ENCODE data around the gene RHBDL1.

RHBDL1 gene

DNA sequence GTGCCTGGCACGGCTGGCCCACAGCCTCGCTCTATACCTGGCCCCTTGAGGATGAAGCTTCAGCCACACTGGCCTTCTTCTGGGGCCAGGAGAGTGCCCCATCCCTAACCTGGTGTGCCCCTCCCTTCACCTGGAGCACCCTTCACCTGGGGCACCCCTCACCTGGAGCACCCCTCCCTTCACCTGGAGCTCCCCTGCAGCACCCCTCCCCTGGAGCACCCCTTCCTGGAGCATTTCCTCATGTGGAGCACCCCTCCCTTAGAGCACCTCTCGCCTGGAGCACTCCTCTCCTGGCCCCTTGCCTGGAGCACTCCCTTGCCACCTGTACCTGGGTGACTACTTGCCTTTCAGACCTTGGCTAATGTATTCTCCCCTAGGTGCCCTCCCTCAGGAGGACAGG, 32.5 kb downstream of the RHBDL1 start:
- no peak for DNase-seq

DNA sequence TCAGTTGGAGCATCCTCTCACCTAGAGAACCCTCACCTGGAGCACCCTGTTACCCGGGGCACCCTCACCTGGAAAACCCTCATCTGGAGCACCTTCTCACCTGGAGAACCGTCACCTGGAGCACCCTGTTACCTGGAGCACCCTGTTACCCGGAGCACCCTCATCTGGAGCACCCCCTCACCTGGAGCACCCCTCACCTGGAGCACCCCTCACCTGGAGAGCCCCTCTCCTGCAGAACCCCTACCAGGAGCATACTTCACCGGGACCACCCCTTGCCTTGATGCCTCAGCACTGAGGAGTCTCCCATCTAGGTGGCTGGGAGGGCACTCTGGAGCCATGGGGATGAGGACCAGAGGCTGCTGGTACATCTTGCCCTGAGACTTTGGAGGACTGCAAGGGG, 33.5 kb downstream of the RHBDL1 start:
- no peak for DNase-seq

DNA sequence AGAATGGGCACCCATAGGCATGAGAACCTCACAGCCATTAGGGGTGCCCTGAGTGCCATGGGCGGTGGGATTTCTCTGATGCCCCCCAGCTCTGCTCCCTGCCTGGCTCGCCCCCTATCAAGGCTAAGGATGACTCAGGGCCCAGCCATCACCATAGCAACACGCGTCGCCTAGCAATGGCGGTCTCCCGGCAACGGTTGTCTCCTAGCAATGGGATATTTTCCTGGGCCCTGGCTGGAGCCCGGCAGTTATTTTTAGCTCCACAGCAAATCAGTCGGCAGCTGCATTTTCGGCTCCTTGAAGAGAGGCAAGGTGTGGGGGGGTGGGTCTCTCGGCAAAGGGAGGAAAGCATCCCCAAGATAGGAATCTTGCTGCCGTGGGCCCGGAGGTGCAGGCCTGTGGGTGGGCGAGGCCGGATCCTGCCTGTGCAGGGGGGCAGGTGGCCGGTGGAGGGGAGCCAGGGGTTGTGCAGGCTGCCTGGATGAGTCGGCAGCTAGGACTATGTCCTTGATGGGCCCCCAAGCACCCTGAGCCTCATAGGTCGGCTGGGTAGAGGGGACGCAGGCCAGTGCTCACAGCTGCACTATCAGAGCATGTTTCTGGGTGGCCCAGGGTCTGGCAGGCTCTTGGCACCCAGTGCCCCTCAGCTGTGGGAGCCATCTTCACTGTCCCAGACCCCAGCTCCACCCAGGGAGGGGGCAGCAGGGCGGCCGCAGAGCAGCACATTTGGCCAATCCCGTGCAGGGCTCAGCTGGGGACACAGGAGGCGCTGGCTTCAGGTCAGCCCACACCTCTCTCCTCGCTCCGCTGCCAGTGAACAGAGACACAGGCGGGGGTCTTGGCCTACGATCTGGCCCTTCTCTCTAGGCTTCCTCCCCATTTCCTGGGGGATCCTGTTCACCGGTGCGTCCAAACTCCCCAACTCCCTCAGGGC, 34.4 kb downstream of the RHBDL1 start:
- DNase-seq, result peak; percentile 71

DNA sequence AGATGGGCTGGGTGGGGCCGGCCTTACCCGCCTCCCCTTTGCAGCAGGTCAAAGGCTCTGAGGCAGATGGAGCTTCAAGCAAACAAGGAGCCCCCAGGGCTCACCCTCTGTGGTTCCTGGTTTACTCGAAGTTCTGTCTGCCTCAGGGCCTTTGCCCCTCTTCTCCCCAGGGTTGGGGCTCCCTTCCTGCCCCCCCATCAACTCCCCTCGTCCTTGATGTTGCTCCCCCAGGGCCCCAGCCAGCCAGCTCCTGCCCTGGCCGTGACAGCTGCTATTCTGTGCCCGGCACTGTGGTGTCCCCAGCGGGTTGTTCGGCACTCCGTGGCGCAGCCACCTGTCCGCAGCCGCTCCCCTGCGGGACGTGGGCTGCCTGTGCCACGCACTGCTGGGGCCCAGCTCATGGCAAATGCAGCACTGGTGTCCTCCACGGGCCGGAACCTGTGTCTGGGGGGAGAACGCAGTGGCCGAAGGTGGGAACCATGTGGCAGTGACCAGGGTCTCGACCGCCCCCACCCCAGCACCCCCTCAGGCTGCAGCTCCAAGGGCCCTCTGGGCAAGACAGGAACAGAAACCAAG, 35.1 kb downstream of the RHBDL1 start:
- DNase-seq, result peak; percentile 22

DNA sequence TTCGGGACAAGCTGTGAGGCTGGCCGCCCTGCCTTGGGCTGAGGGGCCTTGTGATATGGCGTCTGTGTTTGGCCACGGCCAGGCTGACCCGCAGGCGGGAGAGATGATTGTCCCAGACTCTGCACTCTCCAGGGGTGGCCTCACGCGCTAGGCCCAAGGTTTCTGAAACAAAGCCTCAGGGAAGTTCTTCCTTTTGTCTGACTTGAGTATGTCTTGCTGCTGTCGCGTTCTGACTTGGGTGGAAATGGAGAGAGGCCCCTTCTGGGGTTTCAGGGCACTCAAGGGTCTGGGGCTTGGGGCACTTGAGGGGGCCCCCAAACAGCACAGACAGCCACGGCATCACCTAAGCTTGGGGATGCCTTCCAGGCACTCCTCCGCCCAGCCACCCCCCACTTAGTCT, 35.6 kb downstream of the RHBDL1 start:
- no peak for DNase-seq

DNA sequence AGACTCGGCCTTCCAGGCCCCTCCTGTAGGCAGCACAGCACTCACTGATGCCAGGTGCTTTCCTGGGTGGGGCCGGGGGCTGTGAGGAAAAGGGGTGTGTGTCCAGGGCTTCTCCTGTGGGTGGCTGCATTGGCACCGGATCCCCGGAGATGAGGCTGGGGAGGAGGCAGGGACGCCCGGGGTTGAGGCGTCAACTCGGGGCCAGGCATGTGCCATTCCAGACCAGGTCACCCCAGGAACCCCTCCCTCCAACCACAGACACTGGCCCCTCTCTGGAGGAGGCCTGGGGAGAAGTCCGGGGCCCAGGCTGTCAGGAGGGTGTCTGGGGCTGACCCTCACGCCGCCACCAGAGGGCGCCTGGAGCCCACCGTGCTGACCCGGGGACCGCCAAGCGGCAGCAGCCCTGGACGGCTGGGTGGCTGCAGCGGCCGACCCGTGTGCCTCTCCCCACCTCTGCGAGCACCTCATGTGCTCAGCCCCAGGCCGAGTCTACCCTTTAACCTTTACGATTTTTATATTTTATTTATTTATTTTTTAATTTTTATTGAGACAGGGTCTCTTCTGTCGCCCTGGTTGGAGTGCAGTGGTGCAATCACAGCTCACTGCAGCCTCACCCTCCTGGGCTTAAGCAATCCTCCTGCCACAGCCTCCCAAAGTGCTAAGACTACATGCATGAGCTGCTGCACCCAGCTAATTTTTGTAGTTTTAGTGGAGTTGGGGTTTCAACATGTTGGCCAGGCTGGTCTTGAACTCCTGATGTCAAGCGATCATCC, 36.3 kb downstream of the RHBDL1 start:
- DNase-seq, result peak; percentile 85

DNA sequence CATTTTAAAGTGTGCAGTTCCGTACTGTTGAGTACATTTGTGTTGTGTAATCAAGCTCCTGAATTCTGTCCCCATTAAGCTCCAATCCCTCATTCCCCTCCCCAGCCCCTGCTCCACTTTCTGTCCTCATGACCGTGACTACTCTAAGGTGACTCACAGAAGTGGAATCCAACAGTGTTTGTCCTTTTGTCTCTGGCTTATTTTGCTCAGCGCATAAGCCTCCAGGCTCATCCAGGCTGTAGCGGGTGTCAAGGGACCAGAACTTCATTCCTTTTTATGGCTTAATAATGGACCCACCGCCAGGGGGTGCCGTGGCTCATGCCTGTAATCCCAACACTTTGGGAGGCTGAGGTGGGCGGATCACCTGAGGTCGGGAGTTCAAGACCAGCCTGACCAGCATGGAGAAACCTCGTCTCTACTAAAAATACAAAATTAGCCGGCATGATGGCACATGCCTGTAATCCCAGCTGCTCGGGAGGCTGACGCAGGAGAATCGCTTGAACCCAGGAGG, 37.3 kb downstream of the RHBDL1 start:
- peak; percentile 75 for DNase-seq

DNA sequence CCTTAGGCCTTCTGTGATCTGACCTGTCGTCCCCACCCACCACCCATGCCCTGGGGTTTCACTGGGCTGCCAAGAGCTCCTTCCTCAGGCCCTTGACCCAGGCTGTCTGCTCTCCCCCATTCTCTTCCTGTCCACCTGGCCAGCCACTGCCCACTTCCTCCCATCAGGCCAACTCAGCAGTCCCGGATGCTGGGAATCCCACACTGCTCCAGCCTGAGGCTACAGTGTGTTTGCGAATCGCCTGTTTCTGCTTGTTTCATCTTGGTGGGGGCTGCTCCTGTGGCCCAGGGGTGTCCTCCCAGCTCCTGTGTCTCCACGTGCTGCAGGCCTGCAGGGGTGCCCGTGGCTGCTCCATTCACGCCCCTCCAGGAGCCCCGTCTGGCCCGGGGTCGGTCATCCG, 38.6 kb downstream of the RHBDL1 start:
- no peak for DNase-seq

DNA sequence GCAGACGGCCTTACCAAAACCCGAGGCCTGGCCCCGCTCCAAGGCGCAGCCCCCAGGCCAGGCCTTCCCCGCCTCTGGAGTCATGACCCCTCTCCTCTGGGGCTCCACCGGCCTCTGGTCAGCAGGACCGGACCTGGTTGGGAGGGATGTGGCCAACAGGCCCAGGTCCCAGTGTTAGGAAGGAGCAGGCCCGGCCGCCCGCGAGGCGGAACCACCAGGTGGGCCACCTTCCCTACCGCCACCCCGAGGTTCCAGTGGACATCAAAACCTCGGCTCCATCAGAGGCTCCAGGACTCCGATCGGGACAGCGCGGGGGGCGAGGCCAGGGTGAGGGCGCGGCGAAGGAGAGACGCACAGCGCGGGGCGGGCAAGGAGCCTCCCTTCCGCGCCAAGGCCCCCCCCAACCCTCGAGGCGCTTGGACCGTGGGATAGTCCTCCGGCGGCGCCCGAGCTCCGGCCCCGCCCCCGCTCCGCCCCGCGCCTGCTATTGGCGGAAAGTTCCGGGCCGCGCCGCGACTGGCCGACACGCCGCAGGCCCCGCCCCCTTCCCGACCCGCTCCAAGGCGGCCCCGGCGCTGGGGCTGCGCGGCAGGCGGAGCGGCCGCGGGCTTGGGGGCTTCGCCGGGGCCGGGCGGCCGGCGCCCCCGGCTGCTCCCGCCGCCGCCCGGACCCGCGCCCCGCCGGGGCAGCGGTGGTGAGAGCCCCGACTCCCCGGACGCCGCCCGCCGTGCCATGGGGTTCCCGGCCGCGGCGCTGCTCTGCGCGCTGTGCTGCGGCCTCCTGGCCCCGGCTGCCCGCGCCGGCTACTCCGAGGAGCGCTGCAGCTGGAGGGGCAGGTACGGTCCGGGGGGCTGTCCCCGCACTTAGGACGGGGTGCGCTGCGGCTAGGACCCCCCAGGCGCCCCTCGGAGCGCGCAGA, 39.3 kb downstream of the RHBDL1 start, which contains the start of gene METRN:
Gene METRN (plus strand): TSS at position 561 of the 919 bp plus-strand sequence. CDS start 172 bp downstream, at position 733.
- DNase-seq, result peak; percentile 96

DNA sequence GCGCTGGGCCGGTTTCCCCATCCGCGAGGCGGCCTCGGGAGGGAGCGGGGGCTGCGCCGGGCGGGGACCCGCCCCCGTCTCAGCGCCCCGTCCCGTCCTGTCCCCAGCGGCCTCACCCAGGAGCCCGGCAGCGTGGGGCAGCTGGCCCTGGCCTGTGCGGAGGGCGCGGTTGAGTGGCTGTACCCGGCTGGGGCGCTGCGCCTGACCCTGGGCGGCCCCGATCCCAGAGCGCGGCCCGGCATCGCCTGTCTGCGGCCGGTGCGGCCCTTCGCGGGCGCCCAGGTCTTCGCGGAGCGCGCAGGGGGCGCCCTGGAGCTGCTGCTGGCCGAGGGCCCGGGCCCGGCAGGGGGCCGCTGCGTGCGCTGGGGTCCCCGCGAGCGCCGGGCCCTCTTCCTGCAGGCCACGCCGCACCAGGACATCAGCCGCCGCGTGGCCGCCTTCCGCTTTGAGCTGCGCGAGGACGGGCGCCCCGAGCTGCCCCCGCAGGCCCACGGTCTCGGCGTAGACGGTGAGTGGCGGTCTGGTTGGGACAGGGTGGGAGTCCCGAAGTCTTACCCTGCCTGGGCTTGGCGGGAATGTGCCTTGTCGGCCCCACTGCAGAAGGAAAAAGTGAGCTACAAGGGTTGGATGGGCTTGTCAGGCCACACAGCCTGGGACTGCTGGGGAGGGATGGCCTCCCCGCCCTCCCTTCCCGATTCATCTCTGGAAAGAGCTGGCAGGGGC, 40.2 kb downstream of the RHBDL1 start:
- peak; percentile 69 for DNase-seq

DNA sequence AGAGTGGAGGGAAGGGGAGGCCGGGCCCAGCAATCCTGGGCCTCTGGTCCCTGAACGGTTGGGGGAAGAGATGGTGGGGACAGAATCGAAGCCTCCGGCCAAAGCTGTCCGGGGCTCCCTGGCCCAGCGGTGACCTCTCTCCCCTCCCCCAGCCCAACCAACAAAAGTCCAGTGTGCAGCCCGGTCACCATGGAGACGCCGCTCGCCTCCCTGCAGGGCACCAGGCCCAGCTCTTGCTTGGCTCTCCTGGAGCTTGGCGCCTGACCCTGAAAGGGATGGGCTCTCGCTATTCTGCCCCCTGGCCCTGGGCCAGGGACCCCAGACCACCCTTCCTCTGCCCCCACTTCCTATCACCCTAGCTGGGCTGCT, 40.7 kb downstream of the RHBDL1 start:
- no peak for DNase-seq

DNA sequence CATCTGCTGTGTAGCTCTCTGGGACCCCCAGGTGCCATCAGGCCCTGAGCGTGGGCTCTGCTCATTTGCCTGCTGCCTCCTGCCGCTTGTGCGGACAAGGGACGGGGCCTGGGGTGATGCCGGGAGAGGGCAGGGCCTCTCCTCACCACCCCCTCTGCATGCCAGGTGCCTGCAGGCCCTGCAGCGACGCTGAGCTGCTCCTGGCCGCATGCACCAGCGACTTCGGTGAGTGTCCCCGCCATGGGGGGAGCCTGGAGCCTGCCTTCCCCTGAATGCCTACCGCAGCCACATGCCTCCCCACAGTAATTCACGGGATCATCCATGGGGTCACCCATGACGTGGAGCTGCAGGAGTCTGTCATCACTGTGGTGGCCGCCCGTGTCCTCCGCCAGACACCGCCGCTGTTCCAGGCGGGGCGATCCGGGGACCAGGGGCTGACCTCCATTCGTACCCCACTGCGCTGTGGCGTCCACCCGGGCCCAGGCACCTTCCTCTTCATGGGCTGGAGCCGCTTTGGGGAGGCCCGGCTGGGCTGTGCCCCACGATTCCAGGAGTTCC, 41.4 kb downstream of the RHBDL1 start:
- DNase-seq, result no peak

DNA sequence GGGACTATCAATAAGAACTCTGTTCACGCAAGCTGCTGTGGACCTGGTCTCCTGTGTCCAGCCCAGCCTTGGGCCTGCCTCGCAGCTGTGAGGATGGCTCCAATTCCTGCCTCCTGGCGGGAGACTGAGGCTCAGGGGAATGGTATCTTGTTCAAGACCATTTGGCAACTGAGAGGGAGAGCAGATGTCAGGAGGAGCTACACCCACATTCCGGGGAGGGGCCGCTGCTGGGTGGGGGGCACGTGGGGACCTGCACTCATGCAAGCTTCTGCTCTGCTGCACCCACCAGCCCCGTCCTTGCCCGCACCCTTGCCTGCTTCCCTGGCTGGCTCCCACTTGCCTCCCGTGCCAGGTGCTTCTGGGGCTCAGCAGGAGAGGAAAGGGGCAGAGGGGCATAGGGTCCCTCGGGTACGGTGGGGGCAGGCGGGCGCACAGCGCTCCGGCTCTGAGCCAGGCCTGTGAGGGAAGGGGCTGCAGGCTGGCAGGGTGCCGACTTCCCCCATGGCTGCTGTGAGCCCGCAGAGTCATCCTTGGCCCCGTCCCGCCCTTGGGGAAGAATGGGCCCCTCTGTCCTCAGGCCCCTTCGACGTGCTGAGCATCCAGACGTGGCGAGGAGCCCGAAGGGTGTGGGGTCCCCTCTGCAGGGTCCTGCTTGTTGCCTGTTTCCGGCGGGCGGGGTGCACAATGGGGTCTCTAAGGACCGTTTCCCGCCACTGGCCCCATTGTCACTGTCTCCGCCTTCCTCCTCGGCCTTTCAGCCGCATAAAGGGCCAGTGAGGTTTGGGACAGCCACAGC, 42.2 kb downstream of the RHBDL1 start:
- DNase-seq, result no peak

DNA sequence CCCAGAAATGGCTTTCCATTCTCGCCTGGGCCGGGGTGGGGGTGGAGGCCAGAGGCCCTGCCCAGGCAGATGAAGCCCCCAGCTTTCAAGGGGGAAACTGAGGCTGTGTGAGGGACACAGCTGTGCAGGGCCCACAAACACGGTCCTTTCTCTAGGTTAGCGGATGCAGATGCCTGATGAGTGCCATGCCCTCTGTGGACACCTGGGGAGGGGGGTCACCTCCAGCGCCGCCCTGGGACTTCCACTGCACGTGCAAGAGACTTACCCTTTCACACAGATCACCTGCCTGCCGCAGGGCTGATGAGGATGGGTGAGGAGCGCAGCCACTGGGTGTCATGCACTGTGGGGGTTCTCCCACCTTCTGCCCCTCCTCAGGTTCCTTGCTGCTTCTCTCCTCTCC, 42.9 kb downstream of the RHBDL1 start:
- DNase-seq, result no peak

DNA sequence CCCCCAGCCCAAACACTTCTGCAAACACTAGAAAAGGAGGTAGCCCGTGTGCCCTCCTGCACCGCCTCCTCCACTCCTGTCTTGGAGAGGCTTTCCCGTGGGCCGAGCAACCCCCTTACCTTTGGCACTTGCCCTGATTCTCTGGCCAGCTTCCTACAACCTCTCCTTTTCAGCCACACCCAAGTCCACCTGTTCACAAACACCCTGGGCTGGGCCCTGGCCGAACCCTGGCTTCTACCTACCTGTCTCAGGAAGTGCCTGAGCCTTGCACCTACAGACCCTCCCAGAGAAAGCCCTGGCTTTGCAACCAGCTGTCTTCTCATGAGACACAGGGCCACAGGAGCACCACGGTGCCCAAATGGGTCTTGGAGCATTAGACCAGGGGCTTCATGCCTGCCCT, 43.5 kb downstream of the RHBDL1 start:
- no peak for DNase-seq

DNA sequence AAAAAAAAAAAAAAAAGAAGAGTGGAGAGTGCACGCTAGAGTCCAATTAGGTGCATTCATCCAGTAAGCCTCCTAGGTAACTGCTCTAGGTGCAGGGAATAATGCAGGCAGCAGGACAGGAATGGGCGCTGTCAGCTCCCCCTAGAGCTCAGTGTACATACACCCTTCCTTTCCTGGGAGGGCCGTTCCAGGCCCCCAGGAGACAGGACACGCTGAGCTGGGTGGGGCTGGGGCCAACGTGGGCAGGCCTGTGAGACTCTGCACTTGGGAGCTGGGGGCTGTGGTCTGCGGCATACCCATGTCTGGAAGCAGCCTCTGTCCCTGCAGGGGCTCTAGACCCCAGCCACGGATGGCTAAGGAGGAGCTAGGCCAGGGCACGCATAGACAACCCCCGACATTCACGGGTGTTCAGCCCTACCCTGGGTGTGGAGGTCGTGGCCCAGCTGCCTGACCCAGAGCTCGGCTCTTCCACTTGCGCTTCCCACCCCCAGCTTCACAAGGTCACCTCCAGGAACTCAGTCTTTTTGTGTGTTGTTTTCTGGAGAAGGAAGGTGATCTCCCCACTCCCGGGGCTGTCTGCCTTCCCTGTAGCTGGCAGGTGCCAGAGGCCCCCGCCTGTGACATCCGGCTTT, 44.5 kb downstream of the RHBDL1 start:
- DNase-seq, result peak; percentile 60

DNA sequence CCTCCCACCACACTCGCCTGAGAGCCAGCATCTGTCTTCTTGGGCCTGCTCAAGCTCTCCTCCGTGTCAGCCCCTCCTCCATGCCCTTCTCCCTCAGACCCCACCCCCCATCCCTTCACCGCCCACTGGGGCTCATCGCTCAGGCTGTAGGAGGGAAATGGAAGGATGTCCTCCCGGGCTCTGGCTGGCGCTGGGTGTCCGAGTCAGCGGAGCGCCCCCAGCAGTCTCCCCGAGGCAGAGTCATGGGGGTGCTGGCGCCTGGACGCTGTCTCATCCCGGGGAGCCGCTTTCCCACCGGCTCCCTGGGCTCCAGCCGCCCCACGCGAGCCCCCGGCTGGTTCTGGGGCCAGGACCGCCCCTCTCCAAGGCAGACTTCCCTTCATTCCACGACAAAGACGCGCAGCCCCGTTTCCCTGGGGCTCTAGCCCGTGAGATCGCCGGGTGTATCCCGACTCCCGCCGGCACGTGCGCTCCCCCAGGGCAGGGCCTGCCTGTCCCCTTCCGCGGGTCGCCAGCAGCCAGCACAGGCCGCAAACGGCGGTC, 45.0 kb downstream of the RHBDL1 start:
- peak; percentile 89 for DNase-seq

DNA sequence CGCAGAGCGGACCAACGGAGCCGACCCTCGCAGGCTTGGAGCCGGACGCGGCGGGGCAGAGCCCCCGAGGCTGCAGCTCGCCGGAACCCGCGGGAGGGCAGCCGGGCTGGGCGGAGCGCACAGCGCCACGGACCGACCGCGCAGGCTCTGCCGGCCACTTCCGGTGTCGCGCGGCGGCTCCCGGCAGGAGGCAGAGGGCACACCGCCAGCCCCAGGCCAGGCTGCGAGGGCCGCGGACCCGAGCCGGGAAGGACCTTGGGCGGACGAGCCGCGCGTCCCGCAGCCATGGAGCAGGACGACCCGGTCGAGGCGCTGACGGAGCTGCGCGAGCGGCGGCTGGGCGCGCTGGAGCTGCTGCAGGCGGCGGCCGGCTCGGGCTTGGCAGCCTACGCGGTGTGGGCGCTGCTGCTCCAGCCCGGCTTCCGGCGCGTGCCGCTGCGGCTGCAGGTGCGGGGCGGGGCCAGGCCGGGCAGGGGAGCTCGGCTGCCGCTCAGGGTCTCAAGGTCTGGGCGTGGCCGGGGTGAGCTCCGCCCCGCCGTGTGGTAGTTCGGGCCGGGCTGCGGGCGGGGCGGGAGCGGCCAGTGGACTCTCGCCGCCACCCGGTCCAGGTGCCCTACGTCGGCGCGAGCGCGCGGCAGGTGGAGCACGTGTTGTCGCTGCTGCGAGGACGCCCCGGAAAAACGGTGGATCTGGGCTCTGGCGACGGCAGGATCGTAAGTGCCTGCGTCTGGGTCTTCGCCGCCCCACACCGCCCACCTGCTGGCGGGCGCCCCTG, 45.7 kb downstream of the RHBDL1 start, which contains the start of gene ANTKMT:
Gene ANTKMT (plus strand): TSS at position 157 of the 775 bp plus-strand sequence. CDS start 129 bp downstream, at position 286.
- peak; percentile 99 for DNase-seq
